ENCODE data around the gene PHPT1.
A peak's percentile ranks its signal among the peaks of the same experiment; 100 is the strongest.

Gene PHPT1

GRCh38 chr9:136846376-136847087 lies 2.7 kb upstream of the PHPT1 start:
- no peak for TF ChIP-seq CTCF (IDR thresholded peaks at IDR 0.05; ENCODE audit: low read depth, low read length)
- no peak for DNase-seq (ENCODE audit: extremely low read depth, low read depth)

GRCh38 chr9:136847088-136847825 lies 2.0 kb upstream of the PHPT1 start:
- no peak for TF ChIP-seq CTCF (IDR thresholded peaks at IDR 0.05; ENCODE audit: low read depth, low read length)
- peak; percentile 38 for DNase-seq (ENCODE audit: extremely low read depth, low read depth)

- DNase-seq (ENCODE audit: extremely low read depth, low read depth), result peak; percentile 46
Measured at GRCh38 chr9:136847826-136848392, 1.3 kb upstream of the PHPT1 start.

GRCh38 chr9:136848393-136849037 lies 694 bp upstream of the PHPT1 start:
- no peak for DNase-seq (ENCODE audit: extremely low read depth, low read depth)
- TF ChIP-seq CTCF (IDR thresholded peaks at IDR 0.05; ENCODE audit: low read depth, low read length), result no peak

More at GRCh38 chr9:136847826-136848392, 1.3 kb upstream of the PHPT1 start:
- TF ChIP-seq CTCF (IDR thresholded peaks at IDR 0.05; ENCODE audit: low read depth, low read length), result no peak

GRCh38 chr9:136849960-136850865 lies 1.0 kb downstream of the PHPT1 start:
- DNase-seq (ENCODE audit: extremely low read depth, low read depth), result no peak

More at GRCh38 chr9:136849960-136850865, 1.0 kb downstream of the PHPT1 start:
- TF ChIP-seq CTCF (IDR thresholded peaks at IDR 0.05; ENCODE audit: low read depth, low read length), result no peak

Data from AG09319 (cell line).